Mesenchymal stem cell (in vitro differentiated cells and primary cell): ENCODE results near the gene FOXQ1.
"Not testable (repeated sequence)": the region's sequence is repeated elsewhere in the genome, so short reads cannot be mapped to it uniquely, and the experiment has no call there.

Experiments
- DNase-seq: peaks from one replicate; pipeline ENCODE4 v3.0.0-alpha.2; 2013
- H2AFZ ChIP-seq: one replicate; pipeline ENCODE4 v1.6.1; 2013; ENCODE audit warnings: low read depth, mild to moderate bottlenecking, control low read depth, inconsistent platforms, low read length, moderate library complexity
- H2AK5ac ChIP-seq: 2 replicates; pipeline ENCODE4 v1.6.1; 2013; ENCODE audit warnings: low read length, moderate library complexity, mild to moderate bottlenecking, inconsistent platforms; ENCODE audit not compliant: severe bottlenecking
- H2BK120ac ChIP-seq: one replicate; pipeline ENCODE4 v1.6.1; 2013; ENCODE audit warnings: low read depth, mild to moderate bottlenecking, inconsistent platforms, low read length, moderate library complexity
- H2BK12ac ChIP-seq, 2 experiments: one replicate each; pipeline ENCODE4 v1.6.1; 2013; ENCODE audit warnings: inconsistent platforms in 2 of 2, low read length in 2 of 2, mild to moderate bottlenecking in 2 of 2, moderate library complexity in 2 of 2, control low read depth in 1 of 2
- H2BK15ac ChIP-seq: one replicate; pipeline ENCODE4 v1.6.1; 2013; ENCODE audit warnings: mild to moderate bottlenecking, low read depth, inconsistent platforms; ENCODE audit not compliant: poor library complexity, severe bottlenecking
- H2BK5ac ChIP-seq: 2 replicates; pipeline ENCODE4 v1.6.1; 2013; ENCODE audit warnings: low read depth, mild to moderate bottlenecking, low read length, control low read depth, inconsistent platforms; ENCODE audit not compliant: poor library complexity, severe bottlenecking
- H3K14ac ChIP-seq, 2 experiments: one replicate each; pipeline ENCODE4 v1.6.1; 2013; ENCODE audit warnings: inconsistent platforms in 2 of 2, low read length in 2 of 2, control low read depth in 1 of 2, mild to moderate bottlenecking in 1 of 2, moderate library complexity in 1 of 2
- H3K18ac ChIP-seq, 2 experiments: one replicate each; pipeline ENCODE4 v1.6.1; 2013; ENCODE audit warnings: inconsistent platforms in 2 of 2, low read length in 2 of 2, control low read depth in 1 of 2, low read depth in 1 of 2, mild to moderate bottlenecking in 1 of 2
- H3K23ac ChIP-seq, 2 experiments: one replicate each; pipeline ENCODE4 v1.6.1; 2013; ENCODE audit warnings: inconsistent platforms in 2 of 2, low read length in 2 of 2, mild to moderate bottlenecking in 2 of 2, moderate library complexity in 2 of 2, control low read depth in 1 of 2
- H3K27ac ChIP-seq: 2 replicates; pipeline ENCODE4 v1.5.1; 2013; ENCODE audit warnings: mild to moderate bottlenecking, moderate library complexity, low read length, control low read depth, inconsistent platforms; ENCODE audit not compliant: poor library complexity, severe bottlenecking
- H3K27me3 ChIP-seq, 2 experiments: 2 replicates each; pipeline versions ENCODE4 v1.6.1 to v1.7.0; 2013; ENCODE audit warnings: low read length in 2 of 2, mild to moderate bottlenecking in 2 of 2, moderate library complexity in 2 of 2, control low read depth in 1 of 2, inconsistent platforms in 1 of 2; ENCODE audit not compliant: control insufficient read depth in 1 of 2, insufficient read depth in 1 of 2
- H3K36me3 ChIP-seq, 2 experiments: 2 replicates each; pipeline versions ENCODE4 v1.6.1 to v1.7.0; 2013; ENCODE audit warnings: low read length in 2 of 2, control low read depth in 1 of 2, inconsistent platforms in 1 of 2, low read depth in 1 of 2, mild to moderate bottlenecking in 1 of 2; ENCODE audit not compliant: insufficient read depth in 2 of 2, control insufficient read depth in 1 of 2
- H3K4ac ChIP-seq, 2 experiments: one replicate each; pipeline ENCODE4 v1.6.1; 2013; ENCODE audit warnings: inconsistent platforms in 2 of 2, low read length in 2 of 2, mild to moderate bottlenecking in 2 of 2, moderate library complexity in 2 of 2, control low read depth in 1 of 2, low read depth in 1 of 2
- H3K4me1 ChIP-seq: 2 replicates; pipeline ENCODE4 v1.6.1; 2013; ENCODE audit warnings: low read depth, low read length, control low read depth; ENCODE audit not compliant: control insufficient read depth, insufficient read depth
- H3K4me2 ChIP-seq: 2 replicates; pipeline ENCODE4 v1.6.1; 2013; ENCODE audit warnings: low read length, mild to moderate bottlenecking, inconsistent platforms; ENCODE audit not compliant: poor library complexity, severe bottlenecking
- H3K4me3 ChIP-seq, 2 experiments: 2 replicates each; pipeline versions ENCODE4 v1.5.1 to v1.7.0; 2013; ENCODE audit warnings: low read length in 2 of 2, mild to moderate bottlenecking in 2 of 2, control low read depth in 1 of 2, low read depth in 1 of 2; ENCODE audit not compliant: insufficient read depth in 1 of 2
- H3K79me1 ChIP-seq: replicated peaks from 2 replicates; pipeline ENCODE4 v1.6.1; 2013; ENCODE audit warnings: mild to moderate bottlenecking, control low read depth, low read length, inconsistent platforms; ENCODE audit not compliant: poor library complexity, severe bottlenecking
- H3K9ac ChIP-seq: 2 replicates; pipeline ENCODE4 v1.7.0; 2013; ENCODE audit warnings: mild to moderate bottlenecking, low read length, moderate library complexity
- H3K9me3 ChIP-seq: 2 replicates; pipeline ENCODE4 v1.7.0; 2013; ENCODE audit warnings: mild to moderate bottlenecking, low read length; ENCODE audit not compliant: control insufficient read depth
- H4K8ac ChIP-seq: one replicate; pipeline ENCODE4 v1.6.1; 2013; ENCODE audit warnings: inconsistent platforms, mild to moderate bottlenecking, low read length, moderate library complexity
- H4K91ac ChIP-seq: one replicate; pipeline ENCODE4 v1.6.1; 2013; ENCODE audit warnings: mild to moderate bottlenecking, low read length, inconsistent platforms
- WGBS: methylation state at CpG from one replicate; pipeline ENCODE4 v1.1.7; 2013; ENCODE audit warnings: mixed read lengths; 5-methylcytosine and 5-hydroxymethylcytosine counted together

The FOXQ1 gene

DNA sequence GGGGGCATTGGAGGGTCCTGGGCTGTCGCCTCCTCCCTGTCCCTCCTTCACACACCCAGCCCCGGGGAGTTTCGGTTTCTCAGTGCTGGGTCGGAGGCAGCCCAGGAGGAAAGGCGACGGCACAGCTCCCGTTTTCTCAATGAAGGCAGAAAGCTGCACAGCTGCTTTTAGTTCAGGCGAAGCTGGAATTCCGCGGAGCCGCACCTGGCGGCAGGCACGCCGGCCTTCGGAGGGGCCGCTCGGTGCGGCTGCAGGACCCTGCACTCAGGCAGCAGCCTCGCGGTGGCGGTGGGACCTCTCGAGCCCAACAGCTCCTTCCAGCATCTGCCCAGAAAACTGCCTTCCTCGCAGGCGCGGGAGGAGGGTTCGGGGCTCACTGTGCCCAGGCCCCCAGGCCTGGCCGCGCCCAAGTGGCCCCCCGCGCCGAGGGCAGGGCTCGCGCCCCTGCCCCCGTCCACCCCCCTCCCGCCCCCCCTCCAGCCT is 4.6 kb downstream of the FOXQ1 start:
- H2AFZ ChIP-seq = no peak overlapping the region
- no peak overlapping the region for H2AK5ac ChIP-seq
- peaks cover 20% of the 10 kb centered on the region for H3K4me1 ChIP-seq
- no peak overlapping the region for H4K91ac ChIP-seq
- H3K14ac ChIP-seq = no peak overlapping the region
- no peak overlapping the region for H2BK12ac ChIP-seq
- H3K4ac ChIP-seq = no peak overlapping the region
- H3K27me3 ChIP-seq = peaks cover 30 to 33% of the 10 kb centered on the region in 2 experiments
- no peak overlapping the region for H3K18ac ChIP-seq
- no peak overlapping the region for H3K27ac ChIP-seq
- peak overlapping the region; percentile 22 to 80 for H3K4me3 ChIP-seq
- no peak overlapping the region for H2BK5ac ChIP-seq
- no peaks in the 10 kb centered on the region for H3K36me3 ChIP-seq
- no peaks in the 10 kb centered on the region for H3K79me1 ChIP-seq
- no peak overlapping the region for H4K8ac ChIP-seq
- H2BK15ac ChIP-seq = no peak overlapping the region
- peak overlapping the region; percentile 67 for H3K4me2 ChIP-seq
- peak overlapping the region; percentile 75 for H3K9ac ChIP-seq
- H3K23ac ChIP-seq = no peak overlapping the region
- no peak overlapping the region for H2BK120ac ChIP-seq
- peak; percentile 49 for DNase-seq
- no peaks in the 10 kb centered on the region for H3K9me3 ChIP-seq
- 2% methylated on average over 18 of the region's 35 CpGs for WGBS

DNA sequence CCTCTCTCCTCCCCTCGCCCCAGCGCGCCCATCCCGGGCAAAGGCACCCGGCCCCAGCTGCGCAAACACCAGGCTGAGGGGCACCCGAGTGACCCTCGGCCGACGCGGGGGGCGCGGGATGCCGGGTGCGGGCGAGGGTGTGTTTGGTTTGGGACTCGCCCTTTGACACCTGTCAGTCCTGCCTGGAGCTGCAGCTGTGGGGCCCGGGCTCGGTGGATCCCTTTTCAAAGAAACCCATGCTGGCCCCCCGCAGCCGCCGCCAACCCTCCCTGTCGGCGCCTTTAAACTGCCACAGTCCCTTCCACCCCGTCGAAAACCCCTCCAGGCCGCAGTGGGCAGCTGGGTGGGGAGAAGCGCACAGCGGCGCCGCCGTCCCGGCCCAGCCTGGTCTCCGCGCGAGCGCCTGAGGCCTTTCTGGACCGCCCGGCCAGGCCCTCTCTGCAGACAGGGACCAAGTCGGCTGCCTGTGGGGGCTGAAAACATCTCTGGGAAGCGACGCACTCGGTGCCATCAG is 5.5 kb downstream of the FOXQ1 start:
- no peak overlapping the region for H3K18ac ChIP-seq
- no peaks in the 10 kb centered on the region for H3K36me3 ChIP-seq
- no peak overlapping the region for H3K23ac ChIP-seq
- H2BK15ac ChIP-seq = no peak overlapping the region
- H3K4me2 ChIP-seq = no peak overlapping the region
- H2AK5ac ChIP-seq = no peak overlapping the region
- no peak overlapping the region for H2AFZ ChIP-seq
- no peak overlapping the region for H2BK5ac ChIP-seq
- peaks cover 13% of the 10 kb centered on the region for H3K4me1 ChIP-seq
- H3K27ac ChIP-seq = no peak overlapping the region
- H3K79me1 ChIP-seq = no peaks in the 10 kb centered on the region
- H3K4me3 ChIP-seq = no peak overlapping the region
- no peak overlapping the region for H2BK120ac ChIP-seq
- H3K27me3 ChIP-seq = peaks cover 28 to 29% of the 10 kb centered on the region in 2 experiments
- H3K9me3 ChIP-seq = no peaks in the 10 kb centered on the region
- H3K9ac ChIP-seq = no peak overlapping the region
- H4K91ac ChIP-seq = no peak overlapping the region
- H4K8ac ChIP-seq = no peak overlapping the region
- no peak overlapping the region for H2BK12ac ChIP-seq
- DNase-seq = no peak
- no peak overlapping the region for H3K14ac ChIP-seq
- WGBS = 93% methylated on average over 43 of the region's 43 CpGs
- no peak overlapping the region for H3K4ac ChIP-seq

DNA sequence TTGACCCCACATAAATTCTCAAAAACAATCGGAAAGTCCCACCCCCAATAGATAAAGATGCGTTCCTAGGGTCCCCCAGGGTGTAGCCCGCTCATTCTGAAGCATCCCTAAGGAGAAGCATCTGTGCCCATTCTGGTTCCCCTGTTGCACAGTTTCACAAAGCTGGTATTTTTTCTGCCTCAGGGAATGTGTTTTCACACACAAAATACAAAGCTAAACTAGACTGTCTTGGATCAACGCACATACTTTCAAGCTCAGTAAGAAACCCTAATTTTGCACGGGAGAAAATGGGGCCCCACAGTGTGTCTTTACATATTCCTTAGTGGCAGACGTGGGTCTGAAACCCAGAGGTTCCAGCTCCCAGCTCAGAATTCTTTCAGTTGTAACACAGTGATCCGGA is 6.1 kb downstream of the FOXQ1 start:
- Histone ChIP-seq H3K4me2 (no peak overlapping the region), H3K23ac (no peak overlapping the region), H2AFZ (no peak overlapping the region), H2BK12ac (no peak overlapping the region), H3K27me3 (peaks cover 25 to 29% of the 10 kb centered on the region in 2 experiments), H3K9me3 (no peaks in the 10 kb centered on the region), H2BK15ac (no peak overlapping the region), H3K36me3 (no peaks in the 10 kb centered on the region), H3K79me1 (no peaks in the 10 kb centered on the region), H3K27ac (no peak overlapping the region), H3K18ac (no peak overlapping the region), H3K4me1 (peaks cover 7% of the 10 kb centered on the region), H2BK5ac (no peak overlapping the region), H3K14ac (no peak overlapping the region), H3K4me3 (no peak overlapping the region), H3K4ac (no peak overlapping the region), H2BK120ac (no peak overlapping the region), H4K91ac (no peak overlapping the region), H3K9ac (no peak overlapping the region), H4K8ac (no peak overlapping the region), H2AK5ac (no peak overlapping the region)
- DNase-seq = no peak
- 78% methylated on average over 7 of the region's 7 CpGs for WGBS

DNA sequence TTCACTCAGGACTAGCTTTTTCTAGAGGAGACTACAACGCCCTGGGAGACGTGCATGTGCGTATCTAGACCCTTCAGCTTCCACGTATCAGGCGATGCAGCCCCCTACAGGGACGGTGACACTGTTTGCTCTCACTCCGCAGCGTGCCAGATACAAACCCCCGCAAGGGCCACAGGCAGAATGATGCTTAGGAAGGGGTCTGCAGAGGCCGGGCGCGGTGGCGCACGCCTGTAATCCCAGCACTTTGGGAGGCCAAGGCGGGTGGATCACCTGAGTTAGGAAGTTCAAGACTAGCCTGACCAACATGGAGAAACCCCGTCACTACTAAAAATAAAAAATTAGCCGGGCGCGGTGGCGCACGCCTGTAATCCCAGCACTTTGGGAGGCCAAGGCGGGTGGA is 6.7 kb downstream of the FOXQ1 start:
- H4K91ac ChIP-seq, H2BK15ac ChIP-seq, DNase-seq, H2BK120ac ChIP-seq, H3K4ac ChIP-seq, H3K23ac ChIP-seq, H3K9ac ChIP-seq, H3K79me1 ChIP-seq, H2BK5ac ChIP-seq, H3K4me1 ChIP-seq, H3K4me2 ChIP-seq, H3K9me3 ChIP-seq, H2AK5ac ChIP-seq, H3K14ac ChIP-seq, H2AFZ ChIP-seq, H4K8ac ChIP-seq, H2BK12ac ChIP-seq, H3K4me3 ChIP-seq, H3K27ac ChIP-seq, H3K36me3 ChIP-seq, H3K18ac ChIP-seq: not testable (repeated sequence)
- 74% methylated on average over 8 of the region's 22 CpGs for WGBS
- H3K27me3 ChIP-seq = peaks cover 24 to 32% of the 10 kb centered on the region in 2 experiments
